ENCODE measurements around the gene CYTL1.
"Not testable (repeated sequence)": the region's sequence is repeated elsewhere in the genome, so short reads cannot be mapped to it uniquely, and the experiment has no call there.

The CYTL1 gene

DNA sequence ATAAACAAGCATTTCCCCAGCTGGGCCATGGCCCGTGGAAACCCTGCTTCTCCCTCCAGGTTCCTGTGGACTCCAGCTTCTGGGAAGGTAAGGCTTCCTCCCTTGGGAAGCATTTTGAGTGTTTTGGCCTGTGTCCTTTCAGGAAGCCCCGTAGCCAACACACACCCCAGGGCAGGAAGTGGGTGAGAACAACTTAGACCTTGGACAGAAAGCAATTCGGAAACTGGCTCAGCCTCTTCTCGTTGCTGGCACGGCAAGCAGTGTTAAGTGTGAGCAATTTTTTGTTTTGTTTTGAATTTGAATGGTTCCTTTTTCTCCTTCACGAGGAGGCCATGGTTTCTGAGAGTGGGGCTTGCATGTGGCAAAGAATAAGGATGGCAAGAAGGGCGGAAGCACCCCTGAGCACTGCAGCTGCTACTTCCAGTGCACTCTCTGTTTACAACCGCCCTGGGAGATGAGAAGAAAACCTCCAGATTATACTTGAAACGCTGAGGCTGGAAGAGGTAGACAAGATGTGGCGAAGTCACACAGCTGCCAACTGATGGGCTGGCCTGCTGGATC is 14.1 kb upstream of the CYTL1 start:
- DNase-seq, result no peak

DNA sequence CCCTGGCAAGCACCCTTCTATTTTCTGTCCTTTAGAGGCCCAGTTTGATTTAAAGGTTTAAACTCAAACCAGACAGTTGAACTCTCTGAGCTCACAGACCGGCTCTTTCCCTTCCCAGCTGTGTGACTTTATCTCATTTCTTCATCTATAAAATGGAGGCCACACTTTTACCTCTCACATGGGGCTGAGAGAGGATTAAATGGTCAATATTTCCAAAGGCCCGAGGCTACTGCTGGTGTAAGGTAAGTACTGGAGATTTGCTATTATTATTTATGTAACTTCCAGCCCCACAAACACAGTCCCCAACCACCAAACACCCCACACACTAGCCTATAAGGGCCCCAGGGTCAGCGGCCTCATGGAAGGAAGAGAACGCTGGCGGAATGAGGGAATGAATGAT is 13.6 kb upstream of the CYTL1 start:
- DNase-seq, result no peak

DNA sequence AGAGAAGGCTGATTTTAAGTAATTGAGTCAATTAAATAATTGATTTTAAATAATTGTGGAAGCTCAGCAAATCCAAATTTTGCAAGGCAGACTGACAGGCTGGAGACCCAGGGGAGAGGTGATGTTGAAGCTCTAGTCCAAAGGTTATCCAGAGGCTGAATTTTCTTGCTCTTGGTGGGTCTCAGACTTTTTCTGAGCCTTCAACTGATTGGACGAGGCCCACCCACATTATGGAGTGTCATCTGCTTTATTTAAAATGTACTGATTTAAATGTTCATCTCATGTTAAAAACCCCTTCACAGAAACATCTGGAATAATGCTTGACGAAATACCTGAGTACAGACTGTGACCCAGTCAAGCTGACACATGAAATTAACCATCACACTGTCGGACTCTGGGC is 11.7 kb upstream of the CYTL1 start:
- no peak for DNase-seq

DNA sequence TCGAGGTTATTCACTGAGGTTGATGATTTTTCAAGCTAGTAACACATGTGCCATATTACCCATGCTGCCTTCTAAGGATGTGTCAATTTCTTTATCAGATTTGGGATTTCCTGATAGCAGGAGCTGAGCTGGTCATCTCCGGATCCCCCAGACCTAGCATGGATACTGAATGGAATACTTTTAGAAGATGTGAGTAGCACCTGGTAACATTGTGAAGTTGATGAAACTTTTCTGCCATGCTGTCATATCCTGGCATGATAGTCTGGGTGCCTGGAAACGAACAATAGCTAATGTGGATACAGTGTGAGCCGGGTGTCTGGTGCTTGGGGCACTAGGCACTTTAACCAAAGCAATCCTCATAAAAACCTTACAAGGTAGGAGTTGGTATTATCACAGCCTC is 11.0 kb upstream of the CYTL1 start:
- no peak for DNase-seq

DNA sequence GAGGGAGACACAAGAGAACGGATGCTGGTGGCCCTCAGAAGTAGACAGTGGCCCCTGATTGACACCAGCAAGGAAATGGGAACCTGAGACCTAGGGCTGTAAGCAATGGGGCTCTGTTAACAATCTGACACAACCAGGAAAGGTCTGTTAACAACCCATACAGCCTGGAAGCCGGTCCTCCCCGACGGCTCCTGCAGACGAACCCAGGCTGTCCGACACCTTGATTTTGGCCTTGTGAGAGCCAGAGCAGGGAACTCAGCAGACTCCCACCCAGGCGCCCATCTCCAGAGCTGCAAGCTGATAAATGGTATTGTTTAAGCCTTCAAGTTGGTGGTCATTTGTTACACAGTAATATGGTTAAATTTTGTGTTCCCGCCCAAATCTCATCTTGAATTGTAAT is 10.2 kb upstream of the CYTL1 start:
- DNase-seq, result no peak

DNA sequence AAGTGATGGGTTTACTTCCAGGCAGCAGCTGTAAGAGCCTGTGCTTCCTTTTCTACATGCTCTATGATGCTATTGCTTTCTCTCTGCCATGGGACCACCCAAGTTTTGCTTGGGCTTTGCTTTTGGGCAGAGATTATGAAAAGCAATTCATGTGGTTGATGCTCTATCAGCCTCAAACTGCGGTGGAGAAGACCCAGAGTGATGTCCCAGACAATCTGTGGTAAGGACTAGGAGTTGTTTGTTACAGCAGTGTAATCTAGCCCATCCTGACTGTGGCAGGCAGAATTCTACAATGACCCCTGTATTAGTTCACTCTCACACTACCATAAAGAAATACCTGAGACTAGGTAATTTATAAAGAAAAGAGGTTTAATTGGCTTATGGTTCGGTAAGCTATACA is 9.2 kb upstream of the CYTL1 start:
- no peak for DNase-seq

DNA sequence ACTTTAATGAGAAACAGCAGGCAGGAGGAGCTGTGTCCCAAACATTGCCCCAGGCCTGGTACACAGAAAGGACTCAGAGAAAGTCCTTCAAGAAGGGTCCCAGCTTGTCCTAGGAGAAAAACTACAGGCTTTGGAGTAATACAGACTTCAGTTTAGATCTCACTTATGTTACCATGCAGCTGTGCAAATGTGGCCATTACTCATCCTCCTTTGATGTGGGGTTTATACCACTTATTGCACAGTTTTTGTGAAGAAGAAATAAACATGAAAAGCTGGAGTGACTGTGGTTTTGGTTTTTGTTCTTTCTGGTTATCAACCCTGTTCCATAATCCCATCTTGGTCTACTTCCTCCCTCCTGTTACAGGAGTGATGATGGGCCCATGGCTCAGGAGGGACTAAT is 8.1 kb upstream of the CYTL1 start:
- no peak for DNase-seq

DNA sequence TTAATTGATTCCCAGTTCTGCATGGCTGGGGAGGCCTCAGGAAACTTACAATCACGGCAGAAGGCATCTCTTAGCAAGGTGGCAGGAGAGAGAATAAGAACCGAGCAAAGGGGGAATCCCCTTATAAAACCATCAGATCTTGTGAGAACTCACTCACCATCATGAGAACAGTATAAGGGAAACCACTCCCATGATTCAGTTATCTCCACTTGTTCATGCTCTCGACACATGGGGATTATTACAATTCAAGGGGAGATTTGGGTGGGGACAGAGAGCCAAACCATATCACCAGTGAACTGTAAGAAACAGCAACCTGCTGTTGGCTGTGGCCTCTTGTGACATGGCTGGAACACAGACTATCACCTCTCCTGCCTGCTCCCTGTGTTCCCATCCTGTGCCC is 7.1 kb upstream of the CYTL1 start:
- no peak for DNase-seq

DNA sequence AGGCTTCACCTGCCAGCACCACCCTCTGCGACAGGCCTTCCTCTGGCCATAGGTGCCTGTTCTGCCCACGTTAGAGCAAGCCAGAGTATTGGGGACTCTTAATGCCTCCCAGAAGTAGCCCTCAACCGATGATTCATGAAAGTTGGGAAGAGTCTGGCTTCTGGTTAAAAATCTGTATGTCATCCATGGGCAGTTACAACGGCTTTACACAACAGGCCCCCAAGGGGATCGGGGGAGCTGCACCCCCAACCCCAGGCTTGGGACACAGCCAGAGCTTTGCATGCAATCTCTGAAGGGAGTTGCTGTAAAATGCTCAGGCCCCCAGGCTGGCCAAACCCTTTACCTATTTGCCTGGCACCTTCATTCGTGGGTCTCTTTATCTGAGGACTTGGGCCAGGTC is 5.4 kb upstream of the CYTL1 start:
- no peak for DNase-seq

DNA sequence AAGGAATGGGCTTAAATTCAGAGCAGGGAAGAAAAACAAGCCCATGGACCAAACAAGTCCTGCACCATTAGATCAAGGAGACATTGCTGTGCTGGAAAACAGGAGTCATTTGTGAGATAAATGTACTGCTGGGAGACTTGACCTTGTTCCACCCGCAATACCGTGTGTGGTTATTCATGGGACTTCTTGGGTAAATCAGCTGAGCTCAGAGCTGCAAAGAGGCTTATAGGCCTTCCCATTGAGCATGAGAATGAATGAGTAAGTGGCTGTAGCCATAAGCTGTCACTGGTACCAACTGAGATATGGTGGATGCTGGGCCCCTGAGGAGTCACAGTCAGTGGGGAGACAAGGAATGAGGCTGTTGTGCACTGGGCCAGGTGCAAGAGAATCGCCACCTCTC is 2.3 kb upstream of the CYTL1 start:
- DNase-seq, result no peak

DNA sequence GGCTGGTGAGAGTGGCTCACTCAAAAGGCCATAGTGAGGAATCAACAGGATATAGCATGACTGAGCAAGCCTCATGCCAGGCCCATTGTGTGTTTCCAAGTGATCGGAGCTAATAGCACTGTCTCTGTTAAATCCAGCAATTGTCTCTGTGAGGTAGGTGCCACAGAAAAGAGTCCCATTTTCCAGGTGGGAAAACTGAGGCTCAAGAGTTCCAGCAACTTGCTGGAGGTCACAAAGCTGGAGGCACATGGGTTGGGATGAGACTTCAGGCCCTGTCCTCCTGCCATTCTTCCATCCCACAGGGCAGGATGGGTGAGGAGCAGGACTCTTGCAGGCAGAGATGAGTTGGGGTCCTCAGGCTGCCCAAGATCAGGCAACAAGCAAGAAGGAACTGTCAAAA is 1.1 kb upstream of the CYTL1 start:
- no peak for DNase-seq

DNA sequence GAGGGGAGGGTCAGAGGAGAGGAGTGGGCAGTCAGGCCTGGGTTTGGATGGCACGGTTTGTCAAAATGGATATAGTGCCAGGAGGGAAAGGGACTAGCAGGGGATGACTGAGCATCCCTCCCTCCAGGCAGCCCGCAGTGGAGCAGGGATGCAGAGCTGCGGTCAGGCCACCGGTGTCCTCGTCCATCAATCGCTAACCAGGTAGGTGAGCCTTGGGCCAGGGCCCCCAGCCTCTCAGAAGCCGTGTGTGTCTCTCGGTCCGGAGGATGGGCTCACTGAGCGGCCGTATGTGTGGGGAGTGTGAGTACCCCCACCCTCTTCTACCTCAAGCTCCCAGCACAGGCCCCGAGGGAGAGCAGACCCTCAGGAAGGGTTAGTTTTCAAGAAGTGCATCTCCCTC is 538 bp upstream of the CYTL1 start:
- no peak for DNase-seq

DNA sequence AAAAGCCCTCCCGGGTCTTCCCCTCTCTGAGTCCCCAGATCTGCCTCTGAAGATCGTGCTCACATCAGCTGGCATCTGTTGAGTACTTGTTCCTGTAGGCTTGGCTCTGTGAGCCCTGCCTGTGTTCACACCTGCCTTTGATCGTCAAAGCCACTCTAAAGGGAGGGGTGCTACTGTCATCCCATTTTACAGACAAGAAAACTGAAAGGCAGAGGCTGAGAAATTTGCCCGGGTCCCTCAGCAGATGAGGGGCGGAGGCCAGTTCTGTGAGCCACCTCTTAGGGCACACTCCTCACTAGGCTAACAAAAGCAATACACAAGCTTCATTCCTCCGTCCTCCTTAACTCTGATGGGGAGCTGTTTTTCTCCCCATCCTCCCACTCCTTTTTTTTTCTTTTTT is 655 bp downstream of the CYTL1 start:
- DNase-seq, result no peak

DNA sequence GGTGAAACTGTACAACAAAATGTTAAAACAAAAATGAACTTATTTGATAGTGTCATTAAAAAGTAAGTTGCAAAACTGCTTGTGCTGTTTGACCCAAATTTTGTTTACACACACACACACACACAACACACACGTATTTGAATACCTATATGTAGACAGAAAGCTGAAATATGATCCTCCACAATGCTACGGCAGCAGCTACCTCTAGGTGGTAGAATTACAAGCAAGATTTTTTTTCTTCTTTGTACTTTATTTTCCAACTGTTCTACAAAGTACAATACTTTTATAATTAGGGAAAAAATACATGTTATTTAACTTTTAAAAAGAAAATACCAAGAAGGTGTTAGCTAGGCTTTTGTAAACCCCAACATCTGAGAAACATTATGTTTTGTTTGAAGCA is 1.2 kb downstream of the CYTL1 start:
- no peak for DNase-seq

DNA sequence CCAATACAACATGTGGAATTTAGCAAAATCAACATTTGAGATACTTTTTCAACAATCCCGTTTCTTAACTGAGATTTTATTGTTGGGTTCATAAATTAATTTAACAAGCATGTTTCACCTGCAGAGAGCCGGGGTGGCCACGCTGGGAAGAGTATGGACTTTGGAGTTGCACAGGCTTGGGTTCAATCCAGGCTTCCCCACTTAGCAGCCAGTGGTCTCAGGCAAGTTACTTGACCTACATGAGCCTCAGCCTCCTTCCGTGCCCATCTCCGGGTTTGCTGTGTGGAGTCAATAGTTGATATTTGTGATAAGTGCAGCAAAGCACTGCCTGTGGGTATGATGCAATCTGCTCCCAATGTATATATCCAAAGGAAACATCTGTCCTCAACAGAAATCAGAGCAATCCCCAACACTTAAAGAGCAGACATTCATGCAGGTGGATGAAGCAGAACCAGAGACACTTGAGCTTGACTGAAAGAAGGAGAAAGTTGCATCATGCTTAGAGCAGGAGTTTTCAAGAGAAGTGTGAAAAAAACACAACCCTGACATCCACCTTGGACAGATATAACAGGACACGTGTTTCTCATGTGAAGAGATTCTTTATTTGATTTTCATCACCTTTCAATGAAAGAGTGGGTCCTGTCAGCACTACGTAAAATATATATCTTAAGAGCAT is 5.1 kb downstream of the CYTL1 start:
- DNase-seq, result no peak

DNA sequence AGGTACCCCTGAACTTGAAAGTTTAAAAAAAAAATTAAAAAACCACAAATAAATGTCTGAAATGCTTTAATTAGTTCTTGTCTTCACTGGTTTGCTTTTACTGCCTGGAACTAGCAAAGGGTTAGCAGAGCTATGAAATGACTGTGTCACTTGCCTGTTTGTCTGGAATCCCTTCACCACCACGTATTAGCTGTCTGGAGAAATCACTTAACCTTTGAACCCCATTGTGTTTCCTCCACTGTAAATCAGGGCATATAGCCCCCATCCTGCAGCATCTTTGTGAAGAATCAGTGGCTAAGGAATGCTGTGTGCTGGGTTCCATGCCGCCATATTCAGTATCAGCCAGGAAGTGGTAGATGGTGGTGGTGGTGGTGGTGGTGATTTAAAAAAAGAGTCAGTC is 6.3 kb downstream of the CYTL1 start:
- DNase-seq, result no peak

DNA sequence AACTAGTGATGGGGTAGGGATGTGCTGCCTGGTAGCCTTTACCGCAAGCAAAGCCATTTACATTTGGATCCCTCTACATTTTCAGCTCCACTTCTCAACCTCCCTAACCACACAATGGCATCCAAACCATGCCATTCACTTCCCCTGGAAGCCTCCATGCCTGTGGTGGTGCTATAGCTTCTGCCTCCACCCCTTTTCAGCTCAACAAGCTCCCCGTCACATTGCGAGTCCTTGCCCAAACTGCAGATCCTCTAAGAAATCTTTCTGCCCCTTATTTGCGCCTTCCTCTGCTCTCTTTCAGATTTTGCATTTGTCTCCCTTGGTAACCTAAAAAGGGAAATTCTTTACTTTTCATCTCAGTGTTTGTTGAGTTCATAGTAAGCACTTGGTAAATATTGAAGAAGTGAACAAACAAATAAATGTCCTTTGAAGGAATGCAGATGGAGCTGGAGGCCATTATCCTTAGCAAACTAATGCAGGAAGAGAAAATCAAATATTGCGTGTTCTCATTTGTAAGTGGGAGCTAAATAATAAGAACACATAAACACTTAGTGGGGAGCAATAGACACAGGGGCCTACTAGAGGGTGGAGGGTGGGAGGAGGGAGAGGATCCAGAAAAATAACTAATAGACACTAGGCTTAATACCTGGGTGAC is 6.9 kb downstream of the CYTL1 start:
- DNase-seq, result no peak

DNA sequence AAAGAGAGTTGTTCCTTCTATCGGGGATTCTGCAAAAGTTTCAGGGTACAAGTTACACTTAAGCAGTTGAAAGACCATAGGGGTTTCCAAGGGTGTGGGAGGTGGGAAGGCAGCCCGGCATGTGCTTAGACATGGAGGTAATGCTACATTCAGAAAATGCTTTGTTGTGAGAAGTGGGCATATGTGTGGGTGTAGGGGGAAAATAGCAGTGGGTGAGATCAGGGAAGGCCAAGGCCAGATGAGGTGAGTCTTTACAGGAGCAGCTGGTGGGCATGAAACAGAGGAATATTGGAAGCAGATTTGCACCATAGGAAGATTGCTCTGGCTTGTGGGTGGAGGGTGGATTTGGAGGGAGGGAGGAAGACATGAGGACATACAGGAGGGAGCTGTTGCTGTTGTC is 8.3 kb downstream of the CYTL1 start:
- DNase-seq, result no peak

DNA sequence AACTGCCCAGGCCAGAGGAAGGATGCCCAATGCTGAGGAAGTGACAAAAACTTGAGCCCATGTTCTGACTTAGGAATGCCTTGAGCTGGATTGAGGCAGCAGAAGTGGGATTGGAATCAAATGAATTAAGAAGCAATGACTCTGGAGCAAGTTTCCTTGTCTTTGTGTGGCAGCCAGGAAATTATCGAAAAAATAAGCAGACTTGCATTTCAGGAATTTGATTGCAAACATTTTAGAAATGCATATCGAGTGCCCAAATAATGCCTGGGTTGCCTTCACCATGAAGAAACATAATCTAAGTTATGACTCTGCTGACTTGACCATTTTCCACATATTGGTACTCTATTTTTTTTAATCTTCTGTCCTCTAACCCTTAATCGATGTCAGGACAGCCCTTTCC is 9.5 kb downstream of the CYTL1 start:
- no peak for DNase-seq

DNA sequence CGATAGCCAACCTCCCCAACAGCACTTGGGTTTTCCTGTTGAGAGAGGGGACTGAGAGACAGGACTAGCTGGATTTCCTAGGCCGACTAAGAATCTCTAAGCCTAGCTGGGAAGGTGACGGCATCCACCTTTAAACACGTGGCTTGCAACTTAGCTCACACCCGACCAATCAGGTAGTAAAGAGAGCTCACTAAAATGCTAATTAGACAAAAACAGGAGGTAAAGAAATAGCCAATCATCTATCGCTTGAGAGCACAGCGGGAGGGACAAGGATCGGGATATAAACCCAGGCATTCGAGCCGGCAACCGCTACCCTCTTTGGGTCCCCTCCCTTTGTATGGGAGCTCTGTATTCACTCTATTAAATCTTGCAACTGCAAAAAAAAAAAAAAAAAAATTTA is 12.3 kb downstream of the CYTL1 start:
- DNase-seq, result not testable (repeated sequence)

DNA sequence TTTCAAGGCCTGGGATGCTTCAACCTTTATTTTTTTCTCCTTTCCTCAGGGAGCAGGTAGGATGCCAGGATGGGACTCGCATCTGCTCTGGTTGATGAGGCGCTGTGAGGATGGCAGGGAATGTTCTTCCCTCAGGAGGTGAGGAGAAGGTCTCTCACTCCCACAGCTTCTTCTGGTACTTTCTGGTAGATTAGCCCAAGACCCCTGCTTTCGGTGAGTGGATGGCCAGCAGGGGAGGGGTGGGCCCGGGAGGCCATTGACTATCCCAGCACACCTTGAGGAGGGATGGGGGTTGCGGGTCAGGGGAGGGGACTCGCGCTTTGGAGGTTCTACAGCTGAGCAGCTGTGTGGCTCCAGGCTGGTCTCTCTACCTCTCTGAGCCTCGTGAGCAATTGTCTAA is 14.8 kb downstream of the CYTL1 start:
- DNase-seq, result no peak

DNA sequence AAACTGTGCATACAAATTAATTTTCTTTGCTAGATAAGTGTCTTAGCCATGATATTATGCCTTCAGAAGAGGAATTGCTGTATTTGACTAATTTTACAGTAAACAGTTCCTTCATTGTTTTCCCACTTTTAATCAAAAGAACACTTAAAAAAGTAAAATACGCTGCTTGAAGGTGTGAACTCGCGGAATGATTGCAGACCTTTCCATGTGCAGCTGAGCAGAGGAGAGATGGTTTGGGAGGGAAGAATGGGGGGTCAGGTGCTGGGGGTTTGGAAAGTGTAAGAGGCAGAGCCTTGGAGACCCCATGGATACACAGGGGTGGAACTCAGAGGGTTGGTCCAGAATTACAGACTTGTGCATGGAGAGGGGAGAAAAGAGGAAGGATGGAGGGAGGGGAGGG is 15.3 kb downstream of the CYTL1 start:
- no peak for DNase-seq

DNA sequence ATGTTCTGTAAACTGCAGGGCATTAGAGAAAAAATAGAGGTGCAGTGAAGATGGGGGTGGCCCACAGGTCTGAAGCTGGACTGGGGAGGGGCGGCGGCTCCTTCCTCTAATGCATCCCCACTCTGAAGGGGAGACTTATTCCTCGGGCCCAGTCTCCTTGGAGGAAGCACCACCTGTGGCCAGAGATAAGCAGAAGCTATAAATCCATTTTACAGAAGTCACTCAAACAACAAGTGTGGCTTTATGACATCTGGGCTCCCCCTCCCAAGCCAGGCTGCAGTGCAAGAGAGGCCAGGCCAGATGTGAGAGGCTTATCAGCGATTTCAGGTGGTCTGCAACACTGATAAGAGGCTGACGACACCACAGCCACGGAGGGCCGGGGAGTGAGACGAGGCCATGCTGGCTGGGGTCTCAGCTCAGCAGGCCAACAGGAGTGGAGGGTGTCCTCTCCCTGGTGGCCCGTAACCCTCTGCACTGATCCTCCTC is 15.8 kb downstream of the CYTL1 start:
- DNase-seq, result no peak

DNA sequence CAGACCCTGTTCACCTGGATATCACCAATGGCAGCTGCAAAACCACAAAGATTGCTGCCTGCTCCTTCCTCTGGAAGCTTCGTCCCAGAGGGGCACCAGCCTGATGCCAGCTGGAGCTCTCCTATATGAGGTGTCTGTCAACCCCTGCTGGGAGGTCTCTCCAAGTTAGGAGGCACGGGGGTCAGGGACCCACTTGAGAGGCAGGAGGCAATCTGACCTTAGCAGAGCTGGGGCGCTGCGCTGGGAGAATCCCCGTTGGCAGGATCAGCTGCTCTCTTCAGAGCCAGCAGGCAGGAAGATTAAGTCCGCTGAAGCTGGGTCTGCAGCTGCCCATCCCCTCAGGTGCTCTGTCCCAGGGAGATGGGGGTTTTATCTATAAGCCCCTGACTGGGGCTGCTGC is 17.6 kb downstream of the CYTL1 start:
- DNase-seq, result not testable (repeated sequence)

DNA sequence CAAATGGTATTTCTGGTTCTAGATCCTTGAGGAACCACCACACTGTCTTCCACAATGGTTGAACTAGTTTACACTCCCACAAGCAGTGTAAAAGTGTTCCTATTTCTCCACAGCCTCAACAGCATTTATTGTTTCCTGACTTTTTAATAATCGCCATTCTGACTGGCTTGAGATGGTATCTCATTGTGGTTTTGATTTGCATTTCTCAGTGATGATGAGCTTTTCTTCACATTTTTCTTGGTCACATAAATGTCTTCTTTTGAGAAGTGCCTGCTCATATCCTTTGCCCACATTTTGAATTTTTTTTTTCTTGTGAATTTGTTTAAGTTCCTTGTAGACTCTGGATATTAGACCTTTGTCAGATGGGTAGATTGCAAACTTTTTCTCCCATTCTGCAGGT is 22.3 kb downstream of the CYTL1 start:
- DNase-seq, result not testable (repeated sequence)

Data from NCI-H1105 treated with DMSO at 0.1 percent for 48 hours (cell line).